GM19025 (cell line): ENCODE results near the gene ITGAD.
"Not testable (repeated sequence)": the region's sequence is repeated elsewhere in the genome, so short reads cannot be mapped to it uniquely, and the experiment has no call there.

Experiments used
- ATAC-seq: cut with Tn5 transposase; IDR thresholded peaks from one replicate; pipeline ENCODE4 v1.9.1; 2021; ENCODE audit warnings: mild to moderate bottlenecking, low read depth, moderate library complexity; ENCODE audit not compliant: unreplicated experiment

Gene ITGAD

DNA sequence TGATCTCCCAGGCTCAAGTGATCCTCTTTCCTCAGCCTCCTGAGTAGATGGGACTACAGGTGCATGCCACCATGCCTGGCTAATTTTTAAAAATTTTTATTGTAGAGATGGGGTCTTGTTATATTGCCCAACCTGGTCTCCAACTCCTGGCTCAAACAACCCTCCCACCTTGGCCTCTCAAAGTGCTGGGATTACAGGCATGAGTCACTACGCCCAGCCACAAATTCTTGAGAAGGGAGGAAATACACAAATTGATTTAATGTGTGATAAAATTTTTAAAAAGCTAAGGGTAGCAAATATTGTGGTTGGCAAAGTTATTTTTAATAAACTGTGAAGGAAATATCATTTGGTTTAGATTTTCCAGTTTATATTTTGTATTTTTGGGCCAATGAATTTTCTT, 9.6 kb downstream of the ITGAD start:
- ATAC-seq = no peak

DNA sequence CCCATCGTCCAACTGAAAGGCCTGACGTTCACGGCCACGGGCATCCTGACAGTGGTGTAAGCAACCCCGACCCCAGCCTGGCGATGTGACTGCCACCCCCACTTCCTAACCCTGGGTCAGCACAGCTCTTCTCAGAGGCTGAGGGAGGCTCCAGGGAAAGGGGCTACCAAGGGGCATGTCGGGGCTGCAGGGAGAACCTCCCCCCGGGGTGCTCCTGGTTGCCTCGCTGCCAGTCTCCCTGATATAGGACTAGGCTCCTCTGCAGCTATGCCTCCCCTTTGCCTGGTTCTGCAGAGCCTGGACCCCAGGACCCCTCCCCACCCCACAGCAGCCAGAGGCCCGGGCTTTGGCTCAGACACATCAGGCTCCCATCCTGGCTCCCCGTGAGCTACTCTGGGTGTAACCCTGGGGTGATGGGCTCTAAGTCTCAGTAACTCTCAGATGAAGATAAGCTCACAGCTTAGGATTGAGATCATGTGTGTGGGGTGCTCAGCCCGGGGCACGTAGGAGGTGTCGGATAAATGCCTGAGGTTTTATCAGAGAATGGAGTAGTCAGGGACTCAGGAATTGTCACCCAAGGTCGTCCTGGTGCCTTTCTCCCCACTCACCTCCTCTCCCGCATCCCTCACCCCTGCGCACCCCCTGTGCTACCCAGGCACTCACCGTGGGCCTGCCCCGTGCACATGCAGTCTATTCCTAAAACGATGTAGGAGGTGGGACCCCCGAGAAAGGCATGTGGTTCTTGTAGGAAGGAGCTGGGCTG, 10.6 kb downstream of the ITGAD start:
- no peak for ATAC-seq

DNA sequence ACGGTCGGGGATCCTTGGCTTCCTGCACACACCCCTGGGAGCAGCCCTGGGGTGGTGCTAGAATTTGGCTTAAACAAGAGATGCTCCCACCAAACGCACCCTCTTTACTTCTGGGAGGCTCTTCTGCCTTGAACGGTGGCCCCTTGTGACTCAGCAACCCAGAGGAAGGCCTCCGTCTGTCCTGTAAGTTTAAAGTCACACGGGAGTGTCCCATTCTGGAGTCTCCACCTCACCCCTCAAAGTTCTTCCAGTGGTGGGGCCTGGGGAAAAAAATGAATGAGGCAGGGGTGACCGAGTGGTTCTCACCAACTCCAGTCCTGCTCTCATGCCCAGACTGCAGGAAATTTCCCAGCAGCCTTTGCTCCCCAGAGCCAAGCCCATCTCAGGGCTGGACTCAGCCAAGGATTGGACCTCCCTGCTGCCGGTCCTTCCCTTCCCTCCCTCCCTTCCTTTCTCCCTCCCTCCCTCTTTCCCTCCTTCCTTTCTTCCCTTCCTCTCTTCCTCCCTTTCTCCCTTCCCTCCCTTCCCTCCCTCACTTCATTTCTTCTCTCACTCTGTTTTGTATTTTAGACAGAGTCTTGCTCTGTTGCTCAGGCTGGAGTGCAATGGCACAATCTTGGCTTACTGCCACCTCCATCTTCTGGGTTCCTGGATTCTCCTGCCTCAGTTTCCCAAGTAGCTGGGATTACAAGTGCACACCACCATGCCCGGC, 11.4 kb downstream of the ITGAD start:
- ATAC-seq = no peak

DNA sequence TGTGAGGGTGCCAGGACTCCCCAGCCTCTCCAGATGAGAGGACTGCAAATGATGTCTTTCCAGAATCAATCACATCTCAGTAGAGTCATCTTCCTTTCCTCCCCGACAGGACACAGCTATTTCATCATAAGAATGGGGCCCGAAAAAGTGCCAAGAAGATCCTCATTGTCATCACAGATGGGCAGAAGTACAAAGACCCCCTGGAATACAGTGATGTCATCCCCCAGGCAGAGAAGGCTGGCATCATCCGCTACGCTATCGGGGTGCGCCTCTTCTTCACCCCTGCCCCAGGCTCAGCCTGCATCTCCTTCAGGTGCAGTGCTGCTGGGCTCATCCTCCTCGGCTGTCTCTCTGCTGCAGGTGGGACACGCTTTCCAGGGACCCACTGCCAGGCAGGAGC, 14.3 kb downstream of the ITGAD start:
- ATAC-seq = no peak

DNA sequence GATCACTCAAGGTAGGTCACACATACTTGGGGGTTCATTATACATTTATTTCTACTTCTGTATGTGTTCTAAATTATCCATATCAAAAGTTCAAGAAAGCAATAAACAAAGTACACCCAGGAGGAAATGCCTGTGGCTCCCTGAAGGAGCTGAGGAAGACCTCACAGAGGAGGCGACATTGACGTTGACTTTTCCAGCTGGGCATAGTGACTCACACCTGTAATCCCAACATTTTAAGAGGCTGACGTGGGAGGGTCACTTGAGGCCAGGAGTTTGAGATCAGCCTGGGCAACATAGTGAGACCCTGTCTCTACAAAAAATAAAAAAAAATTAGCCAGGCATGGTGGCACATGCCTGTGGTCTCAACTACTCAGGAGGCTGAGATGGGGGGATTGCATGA, 16.3 kb downstream of the ITGAD start:
- no peak for ATAC-seq

DNA sequence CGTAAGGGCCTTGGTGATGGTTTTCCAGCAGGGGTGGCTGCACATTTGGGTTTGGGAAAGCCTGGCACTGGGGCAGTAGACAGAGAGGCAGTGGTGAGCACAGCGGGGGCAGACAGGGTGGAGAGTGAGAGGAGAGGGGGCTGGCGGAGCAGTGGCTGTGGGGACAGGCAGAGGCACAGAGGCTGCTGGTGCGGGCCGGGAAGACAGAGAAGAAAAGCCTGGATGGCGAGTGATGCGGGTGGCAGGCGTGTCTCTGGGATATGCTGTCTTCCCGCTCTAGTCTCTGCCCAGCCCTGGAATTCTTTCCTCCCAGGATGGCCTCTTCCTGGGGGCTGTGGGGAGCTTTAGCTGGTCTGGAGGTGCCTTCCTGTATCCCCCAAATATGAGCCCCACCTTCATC, 16.9 kb downstream of the ITGAD start:
- ATAC-seq = no peak

DNA sequence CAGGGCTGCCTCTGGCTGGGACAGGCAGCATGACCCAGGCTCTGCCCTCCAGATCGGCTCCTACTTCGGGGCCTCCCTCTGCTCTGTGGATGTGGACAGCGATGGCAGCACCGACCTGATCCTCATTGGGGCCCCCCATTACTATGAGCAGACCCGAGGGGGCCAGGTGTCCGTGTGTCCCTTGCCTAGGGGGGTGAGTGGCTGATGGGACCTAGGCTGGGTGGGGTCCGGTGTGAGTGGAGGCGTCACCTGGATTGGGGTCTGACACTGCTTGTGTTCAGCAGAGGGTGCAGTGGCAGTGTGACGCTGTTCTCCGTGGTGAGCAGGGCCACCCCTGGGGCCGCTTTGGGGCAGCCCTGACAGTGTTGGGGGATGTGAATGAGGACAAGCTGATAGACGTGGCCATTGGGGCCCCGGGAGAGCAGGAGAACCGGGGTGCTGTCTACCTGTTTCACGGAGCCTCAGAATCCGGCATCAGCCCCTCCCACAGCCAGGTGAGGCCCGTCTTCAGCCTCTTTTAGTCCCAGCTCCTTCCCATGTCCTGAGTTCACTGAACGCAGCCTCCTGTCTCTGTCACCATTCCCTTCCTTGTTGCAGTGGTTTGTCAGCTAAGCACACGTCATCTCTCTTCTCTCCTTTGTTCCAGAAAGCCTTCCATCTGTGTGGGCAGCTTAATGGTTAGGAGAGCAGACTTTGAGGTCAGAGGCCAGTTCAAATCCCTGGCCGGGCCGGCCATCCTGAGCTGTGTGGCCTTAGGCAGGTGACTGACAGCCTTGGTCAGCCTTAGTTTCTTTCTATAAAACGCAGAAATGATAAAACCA, 18.1 kb downstream of the ITGAD start:
- no peak for ATAC-seq

DNA sequence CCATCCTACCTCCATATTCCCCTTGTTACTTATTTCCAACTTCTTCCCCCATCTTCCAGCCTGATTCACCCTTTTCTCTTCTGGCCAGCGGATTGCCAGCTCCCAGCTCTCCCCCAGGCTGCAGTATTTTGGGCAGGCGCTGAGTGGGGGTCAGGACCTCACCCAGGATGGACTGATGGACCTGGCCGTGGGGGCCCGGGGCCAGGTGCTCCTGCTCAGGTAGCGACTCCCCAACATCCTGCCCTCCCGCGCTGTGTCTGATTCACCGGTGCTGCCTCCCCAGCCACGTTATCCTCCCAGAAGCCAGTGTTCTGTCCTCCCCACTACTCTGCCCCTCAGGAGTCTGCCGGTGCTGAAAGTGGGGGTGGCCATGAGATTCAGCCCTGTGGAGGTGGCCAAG, 19.6 kb downstream of the ITGAD start:
- ATAC-seq = no peak

DNA sequence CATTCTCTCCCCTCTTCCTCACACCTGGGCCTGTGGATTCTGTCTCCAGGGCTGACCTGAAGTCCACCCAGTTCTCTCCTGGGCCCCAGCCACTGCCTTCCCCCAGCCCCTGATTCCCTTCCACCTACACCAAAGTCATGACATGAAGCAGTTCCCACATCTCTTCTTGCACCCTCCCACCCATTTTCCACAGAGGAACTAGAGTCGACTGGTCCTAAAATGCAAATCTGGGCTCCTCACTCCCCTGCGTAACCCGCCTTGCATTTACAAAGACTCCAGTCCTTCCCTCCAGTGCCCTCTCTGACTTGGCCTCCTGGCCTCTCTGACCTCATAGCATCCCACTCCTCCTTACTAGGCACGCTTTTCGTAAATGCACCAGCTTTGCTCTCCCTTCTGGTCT, 20.2 kb downstream of the ITGAD start:
- ATAC-seq = no peak

DNA sequence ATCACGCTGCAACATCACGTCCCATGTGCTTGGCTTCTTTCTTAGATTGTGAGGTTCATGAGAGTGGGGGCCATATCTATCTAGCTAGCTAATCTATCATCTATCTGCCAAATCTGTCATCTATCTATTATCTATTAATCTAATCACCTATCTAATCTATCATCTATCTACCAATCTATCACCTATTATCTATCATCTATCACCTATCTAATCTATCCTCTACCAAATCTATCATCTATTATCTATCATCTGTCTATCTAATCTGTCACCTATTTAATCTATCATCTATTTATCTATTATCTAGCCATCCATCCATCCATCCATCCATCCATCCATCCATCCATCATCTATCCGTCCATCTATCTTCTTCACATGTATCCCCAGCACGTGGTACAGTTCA, 20.8 kb downstream of the ITGAD start:
- no peak for ATAC-seq

DNA sequence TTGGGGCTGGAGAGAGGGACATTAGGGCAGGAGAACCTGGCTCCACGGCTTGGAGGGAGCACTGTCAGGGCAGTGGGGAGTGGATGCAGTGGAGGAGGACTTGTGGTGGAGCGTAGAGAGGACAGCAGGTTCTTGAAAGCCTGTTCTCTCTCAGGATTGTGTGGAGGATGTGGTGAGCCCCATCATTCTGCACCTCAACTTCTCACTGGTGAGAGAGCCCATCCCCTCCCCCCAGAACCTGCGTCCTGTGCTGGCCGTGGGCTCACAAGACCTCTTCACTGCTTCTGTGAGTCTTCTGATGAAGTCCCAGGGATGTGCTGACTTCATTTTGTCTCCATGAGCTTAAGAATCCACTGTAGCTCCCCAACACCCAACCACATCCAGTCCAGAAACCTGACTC, 21.6 kb downstream of the ITGAD start:
- no peak for ATAC-seq

DNA sequence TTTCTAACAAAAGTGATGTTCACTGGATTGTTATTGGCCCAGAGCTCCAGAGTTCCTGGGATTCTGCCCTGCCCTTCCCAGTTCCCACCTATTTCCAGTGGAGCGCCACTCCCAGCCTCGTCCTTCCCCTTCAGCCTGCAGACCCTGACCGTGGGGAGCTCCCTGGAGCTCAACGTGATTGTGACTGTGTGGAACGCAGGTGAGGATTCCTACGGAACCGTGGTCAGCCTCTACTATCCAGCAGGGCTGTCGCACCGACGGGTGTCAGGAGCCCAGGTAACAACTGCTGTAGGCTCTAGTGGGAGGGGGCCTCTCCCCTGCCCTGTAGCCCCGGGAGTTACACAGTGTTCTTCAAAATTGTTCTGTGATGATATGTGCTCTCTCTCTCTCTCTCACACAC, 23.2 kb downstream of the ITGAD start:
- ATAC-seq = no peak

DNA sequence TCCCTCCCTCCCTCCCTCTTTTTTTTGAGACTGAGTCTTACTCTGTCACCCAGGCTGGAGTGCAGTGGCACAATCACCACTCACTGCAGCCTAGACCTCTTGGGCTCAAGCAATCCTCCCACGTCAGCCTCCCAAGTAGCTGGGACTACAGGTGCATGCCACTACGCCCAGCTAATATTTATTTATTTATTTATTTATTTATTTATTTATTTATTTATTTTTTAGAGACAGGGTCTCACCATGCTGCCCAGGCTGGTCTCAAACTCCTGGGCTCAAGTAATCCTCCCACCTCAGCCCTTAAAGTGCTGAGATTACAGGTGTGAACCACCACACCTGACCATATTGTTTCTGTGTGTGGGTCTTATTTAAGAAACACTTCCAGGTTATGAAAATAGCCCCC, 23.9 kb downstream of the ITGAD start:
- not testable (repeated sequence) for ATAC-seq

DNA sequence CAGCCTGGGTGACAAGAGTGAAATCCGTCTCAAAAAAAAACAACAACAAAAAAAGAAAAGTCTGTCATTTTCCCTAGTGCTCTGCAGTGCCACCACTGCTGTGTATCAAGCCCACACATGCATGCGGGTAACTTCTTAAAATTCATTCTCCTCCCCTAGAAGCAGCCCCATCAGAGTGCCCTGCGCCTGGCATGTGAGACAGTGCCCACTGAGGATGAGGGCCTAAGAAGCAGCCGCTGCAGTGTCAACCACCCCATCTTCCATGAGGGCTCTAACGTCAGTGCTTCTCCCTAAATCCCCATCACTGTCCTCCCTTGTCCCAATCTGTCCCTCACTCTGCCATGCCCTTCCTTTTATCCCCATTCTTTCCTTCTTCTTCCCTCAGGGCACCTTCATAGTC, 24.8 kb downstream of the ITGAD start:
- ATAC-seq = no peak

DNA sequence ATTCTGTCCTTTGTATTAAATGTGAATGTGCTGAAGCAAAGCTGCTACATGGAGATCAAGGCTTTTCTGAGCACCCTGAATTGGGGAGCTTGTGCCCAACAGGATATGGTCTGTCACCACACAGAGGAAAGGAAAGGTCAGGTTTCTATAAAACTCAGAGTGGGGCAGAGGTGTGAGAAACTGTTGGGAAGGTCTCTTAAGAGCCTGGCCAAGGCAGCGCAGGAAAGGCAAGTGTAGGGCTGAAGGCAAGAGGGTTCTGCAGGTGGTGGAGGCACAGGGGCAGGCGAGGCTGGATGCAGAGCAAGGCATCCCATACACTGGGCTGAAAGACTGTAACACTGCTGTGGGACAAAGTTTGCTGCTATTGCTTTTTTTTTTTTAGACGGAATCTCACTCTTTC, 26.9 kb downstream of the ITGAD start:
- ATAC-seq = no peak

DNA sequence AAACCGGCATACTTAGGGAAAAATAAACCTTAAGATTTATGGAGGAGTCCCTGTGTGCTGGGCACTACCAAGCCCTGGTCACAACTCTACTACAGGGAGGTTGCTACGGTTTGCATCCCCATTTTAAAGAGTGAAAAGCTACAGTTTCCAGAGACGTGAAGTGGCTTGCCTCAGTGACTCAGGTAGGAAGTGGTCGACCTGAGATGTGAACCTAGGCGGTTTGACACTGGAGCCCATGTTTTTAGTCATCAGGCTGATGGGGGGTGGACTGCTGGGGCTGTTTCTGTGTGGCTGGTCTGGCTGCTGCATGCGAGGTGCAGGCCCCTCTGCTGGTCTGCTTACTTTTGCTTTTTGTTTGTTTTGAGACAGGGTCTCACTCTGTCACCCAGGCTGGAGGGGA, 28.5 kb downstream of the ITGAD start:
- no peak for ATAC-seq

DNA sequence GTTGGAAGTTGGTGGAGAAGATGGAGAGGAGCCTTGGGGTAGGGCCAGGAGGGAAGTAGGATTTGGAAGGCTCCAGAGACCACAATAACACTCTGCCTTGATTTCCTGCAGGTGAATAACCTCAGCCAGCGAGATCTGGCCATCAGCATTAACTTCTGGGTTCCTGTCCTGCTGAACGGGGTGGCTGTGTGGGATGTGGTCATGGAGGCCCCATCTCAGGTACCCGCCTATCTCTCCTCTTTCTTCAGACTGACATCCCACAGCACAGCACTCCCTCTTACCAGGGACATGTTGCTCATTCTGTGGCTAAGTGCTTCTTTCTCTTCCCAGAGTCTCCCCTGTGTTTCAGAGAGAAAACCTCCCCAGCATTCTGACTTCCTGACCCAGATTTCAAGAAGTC, 30.1 kb downstream of the ITGAD start:
- ATAC-seq = no peak

DNA sequence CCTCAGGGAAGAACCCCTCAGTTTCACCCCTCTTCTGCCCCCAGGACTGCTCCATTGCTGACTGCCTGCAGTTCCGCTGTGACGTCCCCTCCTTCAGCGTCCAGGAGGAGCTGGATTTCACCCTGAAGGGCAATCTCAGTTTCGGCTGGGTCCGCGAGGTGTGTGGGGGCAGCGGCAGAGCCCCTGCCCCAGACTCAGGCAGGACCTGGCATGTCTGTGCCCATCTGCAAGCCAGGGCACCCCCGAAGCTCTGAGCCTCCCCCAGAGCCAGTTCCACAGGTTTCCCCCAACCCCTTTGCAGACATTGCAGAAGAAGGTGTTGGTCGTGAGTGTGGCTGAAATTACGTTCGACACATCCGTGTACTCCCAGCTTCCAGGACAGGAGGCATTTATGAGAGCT, 30.7 kb downstream of the ITGAD start:
- no peak for ATAC-seq

DNA sequence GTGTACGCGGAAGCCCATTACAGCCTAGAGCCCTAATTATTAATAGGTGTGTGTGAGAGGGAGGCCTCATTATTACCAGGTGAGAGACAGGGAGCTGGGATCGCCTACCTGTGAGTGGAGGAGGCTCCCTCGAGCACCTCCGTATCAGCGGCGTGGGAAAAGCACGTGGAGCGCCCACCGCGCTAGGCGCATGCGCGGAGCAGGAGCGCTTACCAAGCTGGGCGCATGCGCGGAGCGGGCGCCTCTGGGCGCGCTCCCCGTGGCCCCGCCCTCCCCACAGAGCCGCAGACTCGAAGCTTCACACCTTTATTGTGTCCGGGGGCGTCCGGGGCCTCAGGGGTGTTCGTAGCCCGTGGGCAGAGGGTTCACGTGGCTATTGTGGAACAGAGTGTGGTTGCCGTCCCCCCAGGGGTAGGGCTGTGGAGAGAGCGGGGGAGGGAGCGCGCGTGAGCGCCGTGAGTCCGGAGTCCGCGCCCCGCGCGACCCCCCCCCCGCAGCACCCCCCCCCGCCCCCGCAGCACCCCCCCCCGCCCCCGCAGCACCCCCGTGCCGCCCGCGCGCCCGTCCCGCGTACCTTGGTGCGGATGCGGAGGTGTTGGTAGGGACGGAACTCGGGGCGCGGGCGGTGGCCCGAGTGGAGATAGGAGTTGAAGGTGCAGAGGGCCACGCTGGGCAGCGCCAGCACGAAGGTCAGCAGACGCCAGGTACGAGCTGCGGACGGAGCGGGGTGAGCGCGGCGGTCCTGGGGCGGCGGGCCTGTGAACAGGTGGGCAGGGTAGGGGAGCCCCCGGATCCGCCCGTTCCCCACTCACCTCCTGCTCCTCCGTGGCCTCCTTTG, 34.5 kb downstream of the ITGAD start:
- no peak for ATAC-seq

DNA sequence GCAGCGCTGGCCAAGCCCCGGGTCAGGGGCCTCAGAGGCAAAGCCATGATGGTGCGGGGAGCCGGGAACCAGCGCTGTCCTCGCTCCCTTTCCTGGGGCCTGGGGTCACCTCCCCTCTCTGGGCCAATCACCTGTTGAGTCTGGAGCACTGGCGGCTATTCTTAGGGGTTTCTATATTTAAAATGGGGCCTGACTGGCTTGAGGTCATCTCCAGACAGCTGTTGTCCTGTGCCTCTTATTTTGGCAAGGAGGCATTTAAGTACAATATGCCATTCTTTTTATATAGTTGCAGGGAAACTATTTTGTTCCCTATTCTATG, 35.1 kb downstream of the ITGAD start, which contains the start of gene COX6A2:
TSS of gene COX6A2 (minus strand) at position 82 of the 319 bp plus-strand sequence. CDS start at position 47, 35 bp downstream.
- ATAC-seq = no peak
